Measurements from ENCODE around the gene PRRC2B. TPM values are rescaled to one million over a fixed set of nuclear protein-coding genes. Genes with fewer than 3 reads are reported as not detected.
A peak's percentile ranks its signal among the peaks of the same experiment; 100 is the strongest.
"Not testable (repeated sequence)": the region's sequence is repeated elsewhere in the genome, so short reads cannot be mapped to it uniquely, and the experiment has no call there.

The PRRC2B gene
- total RNA-seq (100 to 1,000 TPM; 124 to 171 TPM), polyA plus RNA-seq (10 to 100 TPM; 39.4 to 59.0 TPM)
- long read RNA-seq, donor 1, full-length matches to known transcripts = 8 of 79 reads
- long read RNA-seq, donor 1, partial matches to known transcripts = 71 of 79 reads
- long read RNA-seq, donor 1, other reads (novel, unspliced or antisense) = 0 of 79 reads
- long read RNA-seq, donor 2, full-length matches to known transcripts = 5 of 17 reads
- long read RNA-seq, donor 2, partial matches to known transcripts = 12 of 17 reads
- long read RNA-seq, donor 2, other reads (novel, unspliced or antisense) = 0 of 17 reads
- long read RNA-seq, donor 3, full-length matches to known transcripts = 7 of 55 reads
- long read RNA-seq, donor 3, partial matches to known transcripts = 48 of 55 reads
- long read RNA-seq, donor 3, other reads (novel, unspliced or antisense) = 0 of 55 reads
- long read RNA-seq, donor 4, full-length matches to known transcripts = 4 of 26 reads
- long read RNA-seq, donor 4, partial matches to known transcripts = 22 of 26 reads
- long read RNA-seq, donor 4, other reads (novel, unspliced or antisense) = 0 of 26 reads
- long read RNA-seq, donor 5, full-length matches to known transcripts = 19 of 95 reads
- long read RNA-seq, donor 5, partial matches to known transcripts = 76 of 95 reads
- long read RNA-seq, donor 5, other reads (novel, unspliced or antisense) = 0 of 95 reads

DNA sequence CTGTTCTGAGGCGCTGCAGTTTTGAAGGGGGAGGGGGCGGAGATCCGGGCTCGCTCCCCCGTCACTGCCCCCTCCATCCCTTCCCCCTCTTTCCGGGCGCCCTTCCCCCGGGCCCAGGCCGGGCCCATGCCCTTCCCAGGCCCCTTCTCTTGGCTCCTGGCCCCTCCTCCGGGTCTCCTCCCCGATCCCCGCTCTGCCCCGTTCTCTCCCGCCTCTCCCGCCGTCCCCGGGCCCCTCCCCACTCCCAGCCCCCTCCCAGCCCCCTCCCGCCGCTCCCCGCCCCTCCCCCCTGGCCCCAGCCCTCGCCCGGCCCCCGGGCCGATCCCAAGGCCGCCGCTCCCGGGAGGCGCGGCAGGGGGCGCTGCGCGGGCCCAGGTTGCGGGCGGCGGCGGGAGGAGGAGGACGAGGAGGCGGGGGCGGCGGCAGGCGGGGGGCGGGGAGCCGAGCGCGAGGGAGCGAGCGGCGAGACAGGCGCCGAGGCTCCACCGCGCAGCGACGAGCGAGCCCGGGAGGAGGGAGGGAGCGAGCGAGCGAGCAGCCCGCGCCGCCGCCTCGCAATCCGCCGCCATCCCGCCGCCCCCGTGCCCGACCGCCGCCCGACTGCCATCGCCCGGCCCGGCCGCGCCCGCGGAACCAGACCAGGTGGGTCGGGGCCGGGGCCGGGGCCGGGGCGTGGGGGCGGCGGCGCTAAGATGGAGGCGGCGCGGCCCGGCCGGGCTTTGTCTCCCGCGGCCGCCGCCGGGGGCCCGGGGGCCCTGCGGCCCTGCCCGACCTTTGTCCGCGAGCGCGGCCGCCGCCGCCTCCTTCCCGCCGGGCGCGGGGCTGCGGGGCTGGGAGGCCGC is at the start of gene PRRC2B:
TSS of gene PRRC2B (plus strand) at position 465 of the 842 bp plus-strand sequence. CDS start 36,059 bp downstream, outside the sequence.
- peak within 1 kb of the TSS; percentile 68 for H3K4me3 ChIP-seq
- ATAC-seq (ENCODE audit: insufficient read depth, low FRiP score) = peak; percentile 85
- peak; percentile 95 to 97 (median 97) for DNase-seq
- 1% methylated on average over 43 to 110 of the region's 114 CpGs for WGBS, 2 donors
- TF ChIP-seq, protein P1, sequence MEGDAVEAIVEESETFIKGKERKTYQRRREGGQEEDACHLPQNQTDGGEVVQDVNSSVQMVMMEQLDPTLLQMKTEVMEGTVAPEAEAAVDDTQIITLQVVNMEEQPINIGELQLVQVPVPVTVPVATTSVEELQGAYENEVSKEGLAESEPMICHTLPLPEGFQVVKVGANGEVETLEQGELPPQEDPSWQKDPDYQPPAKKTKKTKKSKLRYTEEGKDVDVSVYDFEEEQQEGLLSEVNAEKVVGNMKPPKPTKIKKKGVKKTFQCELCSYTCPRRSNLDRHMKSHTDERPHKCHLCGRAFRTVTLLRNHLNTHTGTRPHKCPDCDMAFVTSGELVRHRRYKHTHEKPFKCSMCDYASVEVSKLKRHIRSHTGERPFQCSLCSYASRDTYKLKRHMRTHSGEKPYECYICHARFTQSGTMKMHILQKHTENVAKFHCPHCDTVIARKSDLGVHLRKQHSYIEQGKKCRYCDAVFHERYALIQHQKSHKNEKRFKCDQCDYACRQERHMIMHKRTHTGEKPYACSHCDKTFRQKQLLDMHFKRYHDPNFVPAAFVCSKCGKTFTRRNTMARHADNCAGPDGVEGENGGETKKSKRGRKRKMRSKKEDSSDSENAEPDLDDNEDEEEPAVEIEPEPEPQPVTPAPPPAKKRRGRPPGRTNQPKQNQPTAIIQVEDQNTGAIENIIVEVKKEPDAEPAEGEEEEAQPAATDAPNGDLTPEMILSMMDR (IDR thresholded peaks at IDR 0.05; ENCODE audit: control extremely low read depth, extremely low read depth) = peak; percentile 13
- H3K9ac ChIP-seq (ENCODE audit: insufficient read depth in 1 of 2, low read length in 2 of 2) = peak within 1 kb of the TSS; percentile 76 to 94
- no peaks in the 10 kb centered on the region for H3K9me3 ChIP-seq (ENCODE audit: control insufficient read depth in 4 of 4, insufficient read depth in 3 of 4, low read length in 3 of 4)
- peak within 1 kb of the TSS; percentile 94 for H3K27ac ChIP-seq (ENCODE audit: low read depth in 1 of 2, low read length in 1 of 2)
- H3K4me1 ChIP-seq (ENCODE audit: control insufficient read depth in 5 of 5, insufficient read depth in 5 of 5, low read length in 5 of 5) = peaks cover 18 to 44% (median 24%) of the 10 kb centered on the region in 5 donors
- H3K36me3 ChIP-seq (ENCODE audit: control insufficient read depth in 4 of 4, insufficient read depth in 4 of 4, low read length in 4 of 4) = peaks cover 0 to 5% (median 0%) of the 10 kb centered on the region in 4 donors
- H3K27me3 ChIP-seq (ENCODE audit: control insufficient read depth in 3 of 3, insufficient read depth in 3 of 3, low read length in 2 of 3) = no peaks in the 10 kb centered on the region

DNA sequence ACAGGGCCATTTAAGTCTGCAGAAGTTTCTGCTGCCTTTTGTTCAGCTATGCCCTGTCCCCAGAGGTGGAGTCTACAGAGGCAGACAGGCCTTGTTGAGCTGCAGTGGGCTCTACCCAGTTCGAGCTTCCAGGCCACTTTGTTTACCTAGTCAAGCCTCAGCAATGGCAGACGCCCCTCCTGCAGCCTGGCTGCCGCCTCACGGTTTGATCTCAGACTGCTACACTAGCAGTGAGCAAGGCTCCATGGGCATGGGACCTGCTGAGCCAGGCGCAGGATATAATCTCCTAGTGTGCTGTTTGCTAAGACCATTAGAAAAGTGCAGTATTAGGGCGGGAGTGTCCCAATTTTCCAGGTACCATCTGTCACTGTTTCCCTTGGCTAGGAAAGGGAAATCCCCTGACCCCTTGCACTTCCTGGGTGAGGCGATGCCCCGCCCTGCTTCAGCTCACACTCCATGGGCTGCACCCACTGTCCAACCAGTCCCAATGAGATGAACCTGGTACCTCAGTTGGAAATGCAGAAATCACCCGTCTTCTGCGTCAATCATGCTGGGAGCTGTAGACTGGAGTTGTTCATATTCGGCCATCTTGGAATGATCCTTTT is 48.9 kb upstream of the PRRC2B start:
- 90 to 91% methylated on average over 11 of the region's 11 CpGs for WGBS, 2 donors
- not testable (repeated sequence) for H3K27me3 ChIP-seq (ENCODE audit: control insufficient read depth in 3 of 3, insufficient read depth in 3 of 3, low read length in 2 of 3); H3K27ac ChIP-seq (ENCODE audit: low read depth in 1 of 2, low read length in 1 of 2); H3K9me3 ChIP-seq (ENCODE audit: control insufficient read depth in 4 of 4, insufficient read depth in 3 of 4, low read length in 3 of 4); DNase-seq; ATAC-seq (ENCODE audit: insufficient read depth, low FRiP score); H3K4me3 ChIP-seq; H3K4me1 ChIP-seq (ENCODE audit: control insufficient read depth in 5 of 5, insufficient read depth in 5 of 5, low read length in 5 of 5); H3K9ac ChIP-seq (ENCODE audit: insufficient read depth in 1 of 2, low read length in 2 of 2); H3K36me3 ChIP-seq (ENCODE audit: control insufficient read depth in 4 of 4, insufficient read depth in 4 of 4, low read length in 4 of 4)

DNA sequence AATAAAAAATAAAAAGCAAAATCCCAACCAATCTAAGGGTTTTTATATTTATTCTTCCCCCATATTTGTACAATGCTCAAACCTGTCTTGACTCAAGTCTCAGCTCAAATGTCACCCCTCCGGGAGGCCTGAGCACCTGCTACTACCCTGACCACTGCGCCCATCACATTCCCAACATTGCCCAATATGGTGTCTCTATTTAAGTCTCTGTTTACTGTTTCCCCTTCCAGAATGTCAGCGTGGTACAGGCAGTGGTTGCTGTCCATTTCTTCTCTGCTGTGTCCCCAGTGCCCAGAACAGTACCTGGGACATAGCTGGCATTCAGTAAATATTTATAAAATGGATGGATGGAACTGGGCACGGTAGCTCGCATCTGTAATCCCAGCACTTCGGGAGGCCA is 47.3 kb upstream of the PRRC2B start:
- ATAC-seq (ENCODE audit: insufficient read depth, low FRiP score) = no peak
- 88 to 92% methylated on average over 6 of the region's 6 CpGs for WGBS, 2 donors
- H3K4me3 ChIP-seq = no peak overlapping the region

More for the DNA sequence above, 47.3 kb upstream of the PRRC2B start:
- Histone ChIP-seq H3K9me3 (ENCODE audit: control insufficient read depth in 4 of 4, insufficient read depth in 3 of 4, low read length in 3 of 4) (no peaks in the 10 kb centered on the region), H3K27ac (ENCODE audit: low read depth in 1 of 2, low read length in 1 of 2) (no peak overlapping the region), H3K4me1 (ENCODE audit: control insufficient read depth in 5 of 5, insufficient read depth in 5 of 5, low read length in 5 of 5) (peaks cover 0 to 9% (median 0%) of the 10 kb centered on the region in 5 donors), H3K27me3 (ENCODE audit: control insufficient read depth in 3 of 3, insufficient read depth in 3 of 3, low read length in 2 of 3) (no peaks in the 10 kb centered on the region), H3K36me3 (ENCODE audit: control insufficient read depth in 4 of 4, insufficient read depth in 4 of 4, low read length in 4 of 4) (no peaks in the 10 kb centered on the region), H3K9ac (ENCODE audit: insufficient read depth in 1 of 2, low read length in 2 of 2) (no peak overlapping the region)
- TF ChIP-seq, protein P1 (IDR thresholded peaks at IDR 0.05; ENCODE audit: control extremely low read depth, extremely low read depth) = no peak
- DNase-seq = no peak
